HG03060 (cell line): ENCODE measurements around the gene SAPCD1.
"Not testable (repeated sequence)": the region's sequence is repeated elsewhere in the genome, so short reads cannot be mapped to it uniquely, and the experiment has no call there.

ENCODE experiments used
- ATAC-seq: cut with Tn5 transposase; IDR thresholded peaks from one replicate; pipeline ENCODE4 v1.9.1; 2021; ENCODE audit warnings: low read depth, moderate number of reproducible peaks; ENCODE audit not compliant: unreplicated experiment

Gene SAPCD1

DNA sequence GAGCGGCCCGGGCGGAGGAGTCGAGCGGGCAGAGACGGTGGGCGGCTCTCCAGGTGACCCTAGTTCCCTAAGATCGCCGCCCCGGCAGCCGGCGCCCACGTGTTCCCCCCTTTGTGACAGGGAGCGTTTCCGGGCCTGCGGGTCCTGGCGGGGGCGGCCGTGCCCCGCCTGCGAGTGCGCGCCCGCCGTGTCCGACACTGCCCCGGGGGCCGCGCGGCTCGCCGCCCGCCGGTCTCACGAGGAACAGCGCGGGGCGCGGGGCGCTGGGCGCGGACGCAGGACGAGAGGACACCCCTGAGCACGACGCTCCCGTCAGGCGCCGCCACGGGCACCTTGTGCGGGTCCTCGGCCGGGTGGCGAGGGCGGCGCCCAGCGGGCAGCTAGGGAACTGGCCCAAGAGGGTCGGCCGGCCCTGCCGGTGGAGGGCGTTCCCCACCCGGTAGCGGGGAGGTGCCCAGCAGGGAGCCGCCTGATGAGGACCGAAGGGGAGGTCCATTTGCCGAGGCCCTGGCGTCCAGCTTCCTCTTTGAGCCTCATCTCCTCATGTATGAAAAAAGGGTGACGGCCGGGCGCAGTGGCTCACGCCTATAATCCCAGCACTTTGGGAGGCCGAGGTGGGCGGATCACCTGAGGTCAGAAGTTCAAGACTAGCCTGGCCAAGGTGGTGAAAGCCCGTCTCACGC, 33.3 kb downstream of the SAPCD1 start, which contains the start of gene VARS1:
Gene VARS1, minus strand, starts transcription at position 137 of the 683 bp plus-strand sequence. CDS start 535 bp downstream, outside the sequence.
- no peak for ATAC-seq

DNA sequence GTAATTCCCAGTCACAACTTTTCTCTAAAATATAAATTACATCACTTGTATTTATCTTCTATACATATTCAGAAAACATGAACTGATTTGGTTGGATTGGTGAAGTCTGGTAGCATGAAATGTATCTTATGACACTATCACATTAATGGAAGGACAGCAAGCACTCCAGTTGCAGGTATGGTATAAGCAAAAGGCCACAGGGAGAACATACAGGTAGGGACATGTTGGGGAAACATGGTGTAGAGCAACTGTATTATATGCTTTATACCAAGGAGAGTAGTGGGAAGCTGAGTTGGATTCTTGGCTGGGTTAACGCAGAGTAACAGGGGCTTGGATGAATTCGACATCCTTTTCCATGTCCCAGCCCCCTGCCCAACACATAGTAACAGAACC, 34.5 kb downstream of the SAPCD1 start:
- no peak for ATAC-seq

DNA sequence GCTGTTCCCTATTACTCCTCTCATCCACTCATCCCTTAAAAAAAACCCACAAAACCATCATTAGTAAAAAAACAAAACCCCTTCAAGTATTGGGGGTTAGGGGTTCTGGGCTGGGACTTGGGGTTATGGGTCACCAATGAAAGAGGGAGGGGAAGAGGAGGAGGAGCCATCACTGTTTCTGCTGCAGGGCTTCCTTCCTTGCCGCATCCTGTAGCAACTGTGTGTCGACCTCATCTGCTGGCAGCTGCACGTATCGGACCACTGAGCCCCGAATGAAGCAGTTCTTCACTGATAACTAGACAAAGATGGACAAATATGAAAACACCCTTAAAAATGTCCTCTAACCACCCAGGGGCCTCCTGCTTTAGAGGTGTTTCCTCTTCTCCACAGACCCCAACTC, 35.1 kb downstream of the SAPCD1 start:
- ATAC-seq, result no peak

DNA sequence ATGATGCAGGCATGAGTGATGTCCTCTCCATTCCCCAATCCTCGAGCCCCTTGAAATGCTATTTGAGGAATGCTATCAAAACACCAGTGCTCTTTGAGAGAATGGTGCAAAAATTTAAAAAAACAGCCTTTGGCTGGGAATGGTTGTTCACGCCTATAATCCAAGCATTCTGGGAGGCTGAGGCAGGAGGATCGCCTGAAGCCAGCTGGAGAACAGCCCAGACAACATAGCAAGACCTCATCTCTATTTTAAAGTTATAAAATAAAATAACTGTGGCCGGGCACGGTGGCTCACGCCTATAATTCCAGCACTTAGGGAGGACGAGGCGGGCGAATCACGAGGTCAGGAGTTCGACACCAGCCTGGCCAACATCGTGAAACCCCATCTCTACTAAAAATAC, 37.3 kb downstream of the SAPCD1 start:
- no peak for ATAC-seq

DNA sequence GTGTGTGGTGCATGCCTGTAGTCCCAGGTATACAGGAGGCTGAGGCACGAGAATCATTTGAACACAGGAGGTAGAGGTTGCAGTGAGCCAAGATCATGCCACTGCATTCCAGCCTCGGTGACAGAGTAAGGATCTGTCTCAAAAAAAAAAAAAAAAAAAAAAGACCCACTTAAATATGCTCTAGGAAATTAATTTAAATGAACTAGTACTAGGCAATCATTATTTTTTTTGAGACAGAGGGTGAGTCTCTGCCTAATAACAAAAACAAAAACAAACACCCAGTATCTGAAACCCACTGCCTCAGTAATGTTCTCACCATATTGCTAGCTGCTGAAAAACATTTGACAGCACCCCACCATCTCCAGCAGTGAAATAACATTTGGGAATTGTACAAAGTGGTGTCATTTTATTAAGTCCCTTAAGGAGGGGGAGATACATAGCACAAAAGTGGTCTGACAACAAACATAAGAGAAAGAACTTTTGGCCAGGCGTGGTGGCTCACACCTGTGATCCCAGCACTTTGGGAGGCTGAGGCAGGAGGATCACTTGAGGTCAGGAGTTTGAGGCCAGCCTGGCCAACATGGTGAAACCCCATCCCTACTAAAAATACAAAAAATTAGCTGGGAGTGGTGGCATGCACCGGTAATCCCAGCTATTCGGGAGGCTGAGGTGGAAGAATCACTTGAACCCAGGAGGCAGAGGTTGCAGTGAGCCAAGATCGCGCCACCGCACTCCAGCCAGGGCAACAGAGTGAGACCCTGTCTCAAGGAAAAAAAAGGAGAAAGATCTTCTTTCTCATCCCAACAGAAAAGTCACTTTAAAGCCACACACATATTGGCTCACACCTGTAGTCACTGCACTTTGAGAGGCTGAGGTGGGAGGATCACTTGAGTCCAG, 38.8 kb downstream of the SAPCD1 start:
- ATAC-seq, result not testable (repeated sequence)

DNA sequence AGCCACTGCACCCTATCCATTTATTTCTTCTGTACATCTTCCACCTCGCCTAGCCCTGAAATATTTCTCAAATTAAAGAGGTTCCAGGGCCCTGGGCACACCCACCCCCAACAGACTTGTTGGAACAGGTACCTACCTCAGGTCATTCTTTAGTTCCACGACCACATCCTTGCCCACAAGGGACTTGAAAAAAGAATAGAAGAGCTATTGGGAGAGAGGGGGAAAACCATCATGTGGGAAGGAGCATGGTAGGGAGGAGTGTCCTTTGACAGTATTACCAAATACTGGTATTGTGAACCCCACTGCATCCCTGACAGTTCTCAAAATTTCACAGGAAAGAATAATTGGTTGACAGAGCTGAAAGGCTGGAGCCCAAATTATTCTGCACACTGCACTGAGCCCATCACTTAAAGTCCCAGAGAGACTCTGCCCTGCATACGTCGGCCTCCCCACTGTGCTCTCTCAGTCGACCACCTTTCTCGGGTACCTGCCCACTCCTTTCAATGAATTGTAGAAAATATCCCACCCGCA, 43.5 kb downstream of the SAPCD1 start:
- no peak for ATAC-seq

DNA sequence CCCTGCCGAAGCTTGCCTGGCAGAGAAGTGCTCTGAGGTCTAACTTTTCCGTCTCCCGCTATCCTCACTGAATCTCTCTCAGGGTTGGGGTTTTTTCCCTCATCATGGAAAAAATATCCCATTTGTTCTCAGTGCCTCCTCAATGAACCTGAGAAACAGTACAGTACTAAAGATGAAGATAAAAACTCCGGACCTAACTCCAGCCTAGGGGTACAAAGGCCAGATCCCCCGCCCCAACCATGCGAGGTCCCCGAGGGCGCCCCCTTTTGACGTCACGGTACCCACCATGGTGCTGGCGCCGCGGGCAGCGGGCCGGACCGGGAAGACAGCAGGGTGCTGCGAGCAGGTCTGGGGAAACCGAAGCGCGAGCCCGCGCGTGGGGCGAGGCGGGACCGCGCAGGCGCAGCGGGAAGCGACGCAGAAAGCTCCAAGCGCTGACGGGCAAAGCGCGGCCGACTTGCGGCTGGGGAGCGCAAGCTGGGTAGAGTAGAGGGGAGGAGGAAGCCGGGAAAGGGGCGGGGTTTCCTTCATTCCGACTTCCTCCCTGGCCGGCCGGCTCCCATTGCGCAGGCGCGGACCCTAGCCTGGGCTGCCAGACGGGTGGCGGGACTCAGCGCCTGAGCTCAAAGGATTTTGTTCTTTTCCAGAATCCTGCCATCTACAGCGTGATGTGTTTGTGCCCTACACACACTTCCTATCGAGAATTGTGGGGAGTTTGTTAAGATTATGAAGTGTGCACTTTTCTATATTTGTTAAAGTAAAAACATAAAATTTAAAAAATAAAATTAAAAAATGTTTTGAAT, 44.2 kb downstream of the SAPCD1 start, which contains the start of gene LSM2:
Gene LSM2, minus strand, starts transcription at position 497 of the 803 bp plus-strand sequence. Its CDS starts 209 bp downstream, at position 288.
- peak; percentile 76 for ATAC-seq

DNA sequence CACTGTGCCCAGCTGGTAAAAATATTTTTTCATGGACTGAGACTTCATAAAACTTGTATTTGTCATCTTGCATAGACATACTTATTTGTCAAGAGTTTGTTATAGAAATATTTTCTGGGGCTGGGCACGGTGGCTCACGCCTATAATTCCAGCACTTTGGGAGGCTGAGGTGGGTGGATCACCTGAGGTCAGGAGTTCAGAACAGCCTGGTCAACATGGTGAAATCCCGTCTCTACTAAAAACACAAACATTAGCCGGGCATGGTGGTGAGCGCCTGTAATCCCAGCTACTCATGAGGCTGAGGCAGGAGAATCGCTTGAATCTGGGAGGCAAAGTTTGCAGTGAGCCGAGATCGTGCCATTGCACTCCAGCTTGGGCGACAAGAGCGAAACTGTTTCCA, 46.1 kb downstream of the SAPCD1 start:
- not testable (repeated sequence) for ATAC-seq

DNA sequence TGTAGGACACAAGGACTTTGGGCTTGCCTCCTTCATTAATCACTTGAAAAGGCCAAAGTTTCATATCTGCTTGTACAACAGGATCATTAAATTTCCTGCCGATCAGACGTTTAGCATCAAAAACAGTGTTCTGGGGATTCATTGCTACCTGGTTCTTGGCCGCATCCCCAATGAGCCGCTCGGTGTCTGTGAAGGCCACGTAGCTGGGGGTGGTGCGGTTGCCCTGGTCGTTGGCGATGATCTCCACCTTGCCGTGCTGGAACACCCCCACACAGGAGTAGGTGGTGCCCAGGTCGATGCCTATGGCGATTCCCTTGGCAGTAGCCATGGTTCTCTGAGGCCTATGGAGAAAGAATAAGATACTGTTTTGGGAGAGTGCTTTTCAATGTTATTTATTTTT, 49.2 kb downstream of the SAPCD1 start:
- ATAC-seq, result no peak

DNA sequence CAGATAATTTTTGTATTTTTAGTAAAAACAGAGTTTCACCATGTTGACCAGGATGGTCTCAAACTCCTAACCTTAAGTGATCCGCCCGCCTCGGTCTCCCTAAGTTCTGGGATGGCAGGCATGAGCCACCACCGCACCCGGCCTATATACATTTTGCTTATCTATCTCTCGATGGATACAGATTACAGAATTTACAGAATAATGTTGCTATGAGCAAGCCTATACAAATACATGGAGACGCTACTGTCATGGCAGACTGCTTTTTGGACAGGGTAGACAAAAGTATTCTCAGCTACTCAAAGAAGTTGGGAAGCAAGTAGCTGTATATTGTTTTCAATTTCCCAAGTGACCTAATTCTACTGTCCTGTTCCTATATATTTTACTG, 51.0 kb downstream of the SAPCD1 start:
- no peak for ATAC-seq
